Tibial nerve (tissue), 3 donors: Measurements from ENCODE around the gene SORBS1.

Source experiments
- POLR2A ChIP-seq, 2 donors: fragments of 450-650 bp; IDR thresholded peaks; one replicate each; pipeline ENCODE4 v1.6.1; 2017; ENCODE audit warnings: antibody characterized with exemption in 2 of 2, mild to moderate bottlenecking in 2 of 2, moderate library complexity in 2 of 2
- TF ChIP-seq, protein P1 (sequence below), 5 experiments: fragments of 200-600 bp in 3 of 5; fragments of 450-650 bp in 2 of 5; sonication (generic) in 3 of 5; IDR thresholded peaks; one replicate each; pipeline ENCODE4 v1.5.1; 2016 to 2019; ENCODE audit warnings: antibody characterized with exemption in 5 of 5, mild to moderate bottlenecking in 3 of 5, moderate library complexity in 2 of 5

DNA sequence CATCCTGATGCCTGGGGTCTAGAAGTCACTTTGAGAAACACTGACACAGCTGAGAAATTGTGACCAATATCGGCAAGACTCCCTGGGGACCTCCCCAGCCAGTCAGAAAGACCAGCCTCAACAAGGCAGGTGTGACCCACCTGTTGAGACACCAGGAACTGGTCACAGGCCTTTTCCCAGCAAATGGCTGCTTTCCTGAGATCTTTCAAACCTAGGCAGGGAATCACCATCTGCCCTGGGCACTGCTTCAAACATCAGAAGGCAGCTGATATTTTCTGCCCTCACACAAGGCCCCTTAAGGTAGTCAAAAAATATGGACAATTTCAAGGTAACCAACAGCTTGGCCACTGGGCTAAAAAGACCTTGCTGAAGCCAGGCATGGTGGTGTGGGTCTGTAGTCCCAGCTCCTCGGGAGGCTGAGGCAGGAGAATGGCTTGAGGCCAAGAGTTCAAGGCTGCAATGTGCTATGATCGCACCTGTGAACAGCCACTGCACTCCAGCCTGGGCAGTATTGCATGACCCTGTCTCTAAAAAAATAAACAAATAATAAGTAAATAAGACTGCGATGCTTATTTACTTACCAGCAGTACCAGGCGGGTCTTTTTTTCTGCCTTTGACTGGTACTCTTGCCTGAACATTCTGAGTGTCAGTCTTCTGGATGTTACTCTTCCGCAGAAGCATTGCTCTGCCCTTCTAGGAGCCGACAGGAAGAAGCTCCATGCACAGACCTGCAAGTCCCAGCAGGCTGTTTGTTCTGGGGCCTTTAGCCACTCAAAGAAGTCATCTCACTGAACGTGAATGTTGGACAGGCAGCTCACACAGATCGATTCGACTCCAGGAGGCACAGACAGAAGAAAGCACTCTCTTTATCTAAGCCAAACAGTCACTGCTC is 59.7 kb downstream of the SORBS1 start:
- no peak for TF ChIP-seq POLR2A (IDR thresholded peaks at IDR 0.05)
- TF ChIP-seq, protein P1, sequence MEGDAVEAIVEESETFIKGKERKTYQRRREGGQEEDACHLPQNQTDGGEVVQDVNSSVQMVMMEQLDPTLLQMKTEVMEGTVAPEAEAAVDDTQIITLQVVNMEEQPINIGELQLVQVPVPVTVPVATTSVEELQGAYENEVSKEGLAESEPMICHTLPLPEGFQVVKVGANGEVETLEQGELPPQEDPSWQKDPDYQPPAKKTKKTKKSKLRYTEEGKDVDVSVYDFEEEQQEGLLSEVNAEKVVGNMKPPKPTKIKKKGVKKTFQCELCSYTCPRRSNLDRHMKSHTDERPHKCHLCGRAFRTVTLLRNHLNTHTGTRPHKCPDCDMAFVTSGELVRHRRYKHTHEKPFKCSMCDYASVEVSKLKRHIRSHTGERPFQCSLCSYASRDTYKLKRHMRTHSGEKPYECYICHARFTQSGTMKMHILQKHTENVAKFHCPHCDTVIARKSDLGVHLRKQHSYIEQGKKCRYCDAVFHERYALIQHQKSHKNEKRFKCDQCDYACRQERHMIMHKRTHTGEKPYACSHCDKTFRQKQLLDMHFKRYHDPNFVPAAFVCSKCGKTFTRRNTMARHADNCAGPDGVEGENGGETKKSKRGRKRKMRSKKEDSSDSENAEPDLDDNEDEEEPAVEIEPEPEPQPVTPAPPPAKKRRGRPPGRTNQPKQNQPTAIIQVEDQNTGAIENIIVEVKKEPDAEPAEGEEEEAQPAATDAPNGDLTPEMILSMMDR (IDR thresholded peaks at IDR 0.05): no peak
